Activated naive CD8-positive, alpha-beta T cell treated with anti-CD3 and anti-CD28 coated beads, Interleukin-2, amount 50 U/mL, for 16 hours (primary cell): ENCODE measurements around the gene DDX49.

ENCODE experiments used
- DNase-seq: peaks from one replicate; pipeline ENCODE4 v3.0.0-alpha.2; 2020; ENCODE audit warnings: low read depth, low spot score

Gene DDX49, protein sequence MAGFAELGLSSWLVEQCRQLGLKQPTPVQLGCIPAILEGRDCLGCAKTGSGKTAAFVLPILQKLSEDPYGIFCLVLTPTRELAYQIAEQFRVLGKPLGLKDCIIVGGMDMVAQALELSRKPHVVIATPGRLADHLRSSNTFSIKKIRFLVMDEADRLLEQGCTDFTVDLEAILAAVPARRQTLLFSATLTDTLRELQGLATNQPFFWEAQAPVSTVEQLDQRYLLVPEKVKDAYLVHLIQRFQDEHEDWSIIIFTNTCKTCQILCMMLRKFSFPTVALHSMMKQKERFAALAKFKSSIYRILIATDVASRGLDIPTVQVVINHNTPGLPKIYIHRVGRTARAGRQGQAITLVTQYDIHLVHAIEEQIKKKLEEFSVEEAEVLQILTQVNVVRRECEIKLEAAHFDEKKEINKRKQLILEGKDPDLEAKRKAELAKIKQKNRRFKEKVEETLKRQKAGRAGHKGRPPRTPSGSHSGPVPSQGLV

DNA sequence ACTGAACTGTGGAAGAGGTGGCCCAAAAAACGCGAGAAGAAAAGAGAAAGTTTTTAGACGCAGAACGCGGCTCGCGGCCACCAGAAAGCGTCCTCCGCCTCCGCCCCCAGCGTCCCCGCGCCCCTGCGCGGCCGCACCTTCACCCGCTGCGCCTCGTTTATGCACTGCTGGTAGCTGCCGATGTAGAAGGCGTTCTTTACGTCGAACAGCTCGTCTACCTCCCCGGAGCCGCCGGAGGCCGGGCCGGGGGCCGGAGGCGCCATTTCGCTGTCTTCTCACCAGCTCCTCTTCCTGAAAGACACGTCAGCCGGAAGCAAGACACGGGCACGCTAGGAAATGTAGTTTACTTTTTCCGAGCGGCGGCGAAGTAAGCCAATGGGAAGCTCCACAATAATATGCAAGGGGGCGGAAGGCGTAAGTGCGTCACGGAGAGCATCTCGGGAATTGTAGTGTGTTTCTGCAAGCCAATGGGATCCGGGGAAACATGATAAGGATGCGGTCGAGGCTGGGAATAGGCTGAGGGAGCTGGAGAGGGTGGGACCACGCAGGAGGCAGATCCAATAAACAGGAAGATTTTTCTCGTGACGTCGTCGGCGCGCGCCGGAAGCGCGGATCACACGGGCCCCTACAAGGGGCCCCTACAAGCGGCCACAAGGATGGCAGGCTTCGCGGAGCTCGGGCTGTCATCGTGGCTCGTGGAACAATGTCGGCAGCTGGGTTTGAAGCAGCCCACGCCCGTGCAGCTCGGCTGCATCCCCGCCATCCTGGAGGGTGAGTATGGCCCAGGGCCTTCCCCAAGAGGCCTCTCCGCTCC, at the start of gene DDX49, which contains the start of gene COPE:
Gene DDX49 (plus strand): TSS at position 630 of the 814 bp plus-strand sequence. CDS start 27 bp downstream, at position 657.
Gene COPE (minus strand): TSS at position 302 of the 814 bp plus-strand sequence. CDS start 39 bp downstream, at position 263.
- DNase-seq = peak; percentile 93

DNA sequence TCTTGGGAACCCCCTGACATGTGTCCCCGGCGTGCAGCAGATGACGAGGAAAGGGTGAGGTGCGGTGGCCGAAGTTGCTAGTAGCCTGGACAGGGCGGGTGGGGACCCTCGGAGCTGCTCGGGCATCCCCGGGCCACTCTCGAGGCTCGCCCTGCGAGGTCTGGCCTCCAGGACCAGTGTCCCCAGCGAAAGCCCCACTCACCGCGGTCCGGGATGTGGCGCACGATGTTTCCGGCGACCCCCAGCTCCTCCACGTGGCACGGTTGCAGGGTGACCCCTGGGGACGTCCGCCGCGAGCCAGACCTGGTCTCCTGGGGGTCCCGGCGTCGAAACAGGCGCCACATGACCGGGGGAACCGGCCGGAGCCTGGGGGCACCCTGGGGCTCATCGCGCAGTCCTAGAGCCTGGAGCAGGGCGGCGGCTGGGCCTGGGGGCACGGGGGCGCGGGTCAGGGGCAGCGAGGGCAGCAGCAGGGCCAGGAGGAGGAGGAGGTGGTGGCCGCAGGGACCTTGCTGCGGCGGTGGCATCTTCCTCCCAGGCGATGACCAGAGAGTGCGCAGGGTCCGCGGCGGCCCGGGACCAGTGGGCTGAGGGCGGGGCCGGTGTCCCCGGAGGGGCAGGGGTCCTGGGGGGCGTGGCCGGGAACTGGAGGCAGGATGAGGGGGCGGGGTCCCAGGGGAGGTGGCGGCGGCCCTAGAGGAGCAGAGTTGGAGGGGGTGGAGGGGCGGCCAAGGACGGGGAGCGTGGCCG, 49.6 kb upstream of the DDX49 start:
- no peak for DNase-seq

DNA sequence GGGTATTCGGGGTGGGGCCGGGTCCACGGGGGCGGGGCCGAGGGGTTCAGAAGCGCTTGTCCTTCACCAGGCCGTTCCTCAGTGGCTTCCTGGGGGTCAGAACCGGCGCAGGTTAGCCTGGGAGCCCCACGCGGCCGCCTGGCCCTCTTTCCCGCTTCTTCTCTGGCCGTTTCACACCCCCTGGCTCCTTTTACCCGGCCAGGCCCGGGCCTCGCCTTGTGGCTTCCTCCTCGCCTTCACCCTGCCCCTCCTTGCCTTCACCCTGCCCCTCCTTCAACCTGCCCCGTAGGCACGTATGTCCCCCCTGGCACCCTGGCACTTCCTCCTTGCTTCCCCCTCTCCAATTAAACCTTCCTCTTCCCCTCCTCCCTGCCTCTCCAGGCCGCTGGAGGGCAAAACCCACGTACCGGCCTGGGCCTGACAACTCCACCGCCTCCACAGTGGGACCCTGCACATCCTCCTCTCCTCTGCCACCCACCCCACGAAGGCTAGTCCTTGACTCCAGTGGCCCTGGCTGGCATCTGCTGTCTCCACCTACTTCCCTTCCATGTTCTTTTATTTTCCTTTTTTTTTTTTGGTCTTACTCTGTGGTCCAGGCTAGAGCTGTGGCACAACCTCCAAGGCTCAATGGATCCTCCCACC, 48.9 kb upstream of the DDX49 start:
- DNase-seq = no peak

- no peak for DNase-seq
These were observed 48.0 kb upstream of the DDX49 start for GRCh38 chr19:18871543-18871942.

DNA sequence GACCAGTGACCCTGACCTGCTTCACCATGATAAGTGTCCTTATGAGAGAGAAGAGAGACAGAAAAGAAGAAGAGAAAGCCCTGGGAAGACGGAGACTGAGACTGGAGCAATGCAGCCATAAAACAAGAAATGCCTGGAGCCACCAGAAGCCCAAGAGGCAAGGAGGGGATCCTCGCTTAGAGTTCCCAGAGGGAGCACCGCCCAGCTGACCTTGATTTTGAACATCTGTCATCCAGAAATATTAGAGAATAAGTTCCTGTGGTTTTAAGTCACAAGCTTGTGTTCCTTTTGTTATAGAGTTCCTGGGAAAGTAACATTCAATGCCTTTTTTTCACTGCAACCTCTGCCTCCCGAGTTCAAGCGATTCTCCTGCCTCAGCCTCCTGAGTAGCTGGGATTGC, 43.8 kb upstream of the DDX49 start:
- DNase-seq = no peak

DNA sequence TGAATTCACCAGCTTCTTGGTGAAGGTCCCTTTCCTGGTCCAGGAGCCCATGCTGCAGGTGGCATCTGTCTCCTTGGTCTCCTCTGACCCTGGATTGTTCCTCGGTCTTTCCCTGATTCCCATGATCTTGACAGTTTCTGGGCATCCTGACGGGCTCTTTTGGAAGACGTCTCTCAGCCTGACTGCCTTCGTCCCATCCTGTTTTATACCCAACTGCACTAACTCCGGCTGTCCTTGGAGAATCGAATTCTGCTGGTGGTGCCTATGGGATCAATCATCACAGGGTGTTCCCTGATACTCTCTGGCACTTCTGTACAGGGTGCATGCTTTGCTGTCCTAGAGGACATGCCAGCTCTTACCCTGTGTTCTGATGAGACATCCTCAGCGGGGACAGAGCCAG, 42.6 kb upstream of the DDX49 start:
- DNase-seq = no peak

DNA sequence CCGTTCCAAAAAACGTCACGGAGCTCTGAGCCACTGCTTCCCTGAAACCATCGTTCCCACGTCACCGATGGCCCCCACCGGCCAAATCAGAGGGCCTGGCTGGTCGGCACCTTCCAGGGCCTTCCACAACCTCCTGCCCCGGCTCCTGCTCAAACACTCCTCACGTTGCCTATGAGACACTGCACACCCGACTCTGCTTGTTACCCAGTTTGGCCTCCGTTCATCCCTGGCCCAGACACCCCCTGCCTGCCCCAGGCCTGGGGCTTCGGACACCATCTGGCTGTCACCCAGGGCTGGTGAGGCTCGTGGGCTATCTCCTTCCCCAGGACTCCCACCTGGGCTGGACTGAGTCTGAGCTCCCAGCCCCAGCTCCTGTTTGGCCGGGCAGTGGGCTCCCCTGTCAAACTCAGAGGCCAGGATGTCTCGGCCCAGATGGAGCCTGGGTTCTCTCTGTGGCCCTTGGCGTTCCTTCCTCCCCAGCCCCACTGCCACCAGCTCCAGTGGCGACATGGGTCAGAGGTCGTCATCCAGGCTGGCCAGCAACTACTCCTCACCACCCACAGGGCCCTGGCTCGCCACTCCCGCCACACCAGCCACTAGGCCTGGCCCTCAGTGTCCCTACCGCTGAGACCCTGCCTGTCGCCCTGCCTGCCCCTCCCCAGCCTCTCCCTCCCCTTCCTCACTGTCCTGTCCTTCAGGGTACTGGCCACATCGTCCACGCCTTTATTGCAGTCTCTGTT, 41.3 kb upstream of the DDX49 start:
- DNase-seq = no peak

DNA sequence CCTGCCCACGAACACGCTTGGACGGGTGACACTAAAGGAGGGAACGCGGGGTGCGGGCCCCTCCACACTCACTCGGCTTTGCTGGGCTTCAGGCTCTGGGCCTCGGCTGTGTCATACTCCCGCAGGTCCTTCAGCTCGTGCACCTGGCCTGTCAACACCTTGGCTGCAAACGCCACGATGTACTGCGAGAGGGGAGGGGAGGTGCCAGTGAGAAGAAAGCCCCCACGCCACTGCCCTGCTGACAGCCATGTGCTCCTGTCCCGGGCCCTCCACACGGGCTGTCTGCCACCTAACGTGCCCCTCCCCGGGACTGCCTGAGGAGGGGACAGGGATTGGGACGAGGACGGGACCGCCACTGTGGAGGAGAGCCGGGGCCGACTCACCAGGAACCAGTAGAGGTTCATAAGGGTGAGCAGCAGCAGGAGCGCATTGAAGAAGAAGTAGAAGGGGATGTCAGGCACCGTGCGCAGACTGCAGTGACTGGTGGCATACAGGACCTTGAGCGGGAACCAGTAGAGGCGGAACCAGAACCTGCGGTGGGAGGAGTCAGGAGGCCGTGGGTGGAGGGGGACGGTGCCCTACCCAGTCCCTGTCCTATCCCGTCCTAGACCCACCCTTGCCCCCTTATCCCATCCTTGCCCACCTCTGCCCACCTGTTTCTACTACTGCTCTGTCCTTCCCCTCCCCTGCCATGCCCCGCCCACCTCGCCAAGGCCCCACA, 40.5 kb upstream of the DDX49 start:
- DNase-seq = no peak

GRCh38 chr19:18879579-18880373, 39.7 kb upstream of the DDX49 start:
- no peak for DNase-seq

GRCh38 chr19:18881491-18881890, 38.0 kb upstream of the DDX49 start:
- no peak for DNase-seq

DNA sequence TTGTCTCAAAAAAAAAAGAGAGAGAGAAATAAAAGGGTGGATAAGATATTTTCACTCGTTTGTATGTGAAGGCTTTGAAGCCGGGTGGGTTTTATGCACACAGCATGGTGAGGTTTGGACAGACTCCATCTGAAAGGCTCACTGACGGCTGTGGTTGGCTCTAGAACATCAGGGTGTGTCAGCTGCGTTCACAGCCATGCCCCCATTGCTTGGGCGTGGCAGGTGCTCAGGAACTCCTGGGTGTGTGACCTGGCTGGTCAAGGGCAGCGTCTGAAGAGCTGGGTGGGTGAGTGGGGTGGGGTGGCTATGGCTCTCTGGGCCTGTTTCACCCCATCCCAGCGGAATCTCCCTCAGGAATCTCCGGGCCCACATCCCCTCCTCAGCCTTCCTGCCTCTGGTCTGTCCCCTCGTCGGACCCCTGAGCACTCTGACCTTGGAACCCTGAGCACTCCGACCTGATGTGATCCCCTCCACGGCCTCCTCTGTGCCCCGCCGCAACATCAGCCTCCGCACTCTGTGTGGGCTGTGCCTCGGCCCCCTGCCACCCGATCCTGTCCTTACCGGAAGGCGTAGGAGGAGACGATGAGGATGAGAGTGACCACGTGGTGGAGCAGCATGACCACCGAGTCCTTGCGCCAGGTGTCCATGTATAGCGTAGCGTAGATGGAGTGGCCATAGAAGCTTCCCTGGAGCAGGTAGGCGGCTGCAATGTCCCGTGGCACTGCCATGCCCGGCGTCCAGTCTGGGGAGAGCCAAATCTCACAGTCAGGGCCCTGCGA, 35.8 kb upstream of the DDX49 start:
- no peak for DNase-seq

- no peak for DNase-seq
These were observed 32.5 kb upstream of the DDX49 start for GRCh38 chr19:18886972-18887371.

- DNase-seq = no peak
These were observed 29.4 kb upstream of the DDX49 start for GRCh38 chr19:18889949-18890745.

- DNase-seq = no peak
These were observed 25.8 kb upstream of the DDX49 start for GRCh38 chr19:18893587-18894253.

- DNase-seq = no peak
These were observed 25.1 kb upstream of the DDX49 start for GRCh38 chr19:18894254-18895037.
